Measurements from ENCODE around the gene TSHZ2. TPM values are rescaled to one million over a fixed set of nuclear protein-coding genes. Genes with fewer than 3 reads are reported as not detected.

Gene TSHZ2
- polyA plus RNA-seq, 1 donor: 10.7 TPM

DNA sequence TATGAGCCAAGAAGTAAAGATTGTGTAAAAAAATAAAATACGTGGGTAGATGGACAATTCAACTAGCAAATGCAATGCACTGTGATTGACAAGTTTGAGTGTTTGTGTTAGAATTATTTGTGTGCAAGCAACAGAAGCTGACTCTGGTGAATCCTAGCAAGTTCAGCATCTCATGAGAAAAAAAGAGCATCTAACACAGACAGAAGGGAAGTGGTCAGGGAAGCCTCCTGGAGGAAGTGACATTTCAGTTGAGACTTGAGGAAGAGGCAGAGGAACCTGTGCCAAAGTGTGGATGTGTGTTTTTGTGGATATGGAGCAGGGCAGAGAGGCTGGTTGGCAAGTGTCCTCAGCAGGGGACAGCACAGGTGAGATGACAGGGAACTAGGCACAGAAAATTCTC is 372.7 kb downstream of the TSHZ2 start:
- Histone ChIP-seq H3K27ac (ENCODE audit: low read length) (no peak overlapping the region), H3K9me3 (ENCODE audit: control insufficient read depth, low read depth, low read length) (no peaks in the 10 kb centered on the region), H3K36me3 (ENCODE audit: control insufficient read depth, insufficient read depth, low read length) (no peaks in the 10 kb centered on the region), H3K4me1 (ENCODE audit: control insufficient read depth, insufficient read depth, low read length) (no peaks in the 10 kb centered on the region), H3K4me3 (ENCODE audit: low read length) (no peak overlapping the region), H3K27me3 (ENCODE audit: control insufficient read depth, insufficient read depth, low read length) (no peaks in the 10 kb centered on the region)
- no peak for DNase-seq
- 83% methylated on average over 1 of the region's 1 CpG for WGBS (ENCODE audit: insufficient coverage, low lambda C conversion rate)

DNA sequence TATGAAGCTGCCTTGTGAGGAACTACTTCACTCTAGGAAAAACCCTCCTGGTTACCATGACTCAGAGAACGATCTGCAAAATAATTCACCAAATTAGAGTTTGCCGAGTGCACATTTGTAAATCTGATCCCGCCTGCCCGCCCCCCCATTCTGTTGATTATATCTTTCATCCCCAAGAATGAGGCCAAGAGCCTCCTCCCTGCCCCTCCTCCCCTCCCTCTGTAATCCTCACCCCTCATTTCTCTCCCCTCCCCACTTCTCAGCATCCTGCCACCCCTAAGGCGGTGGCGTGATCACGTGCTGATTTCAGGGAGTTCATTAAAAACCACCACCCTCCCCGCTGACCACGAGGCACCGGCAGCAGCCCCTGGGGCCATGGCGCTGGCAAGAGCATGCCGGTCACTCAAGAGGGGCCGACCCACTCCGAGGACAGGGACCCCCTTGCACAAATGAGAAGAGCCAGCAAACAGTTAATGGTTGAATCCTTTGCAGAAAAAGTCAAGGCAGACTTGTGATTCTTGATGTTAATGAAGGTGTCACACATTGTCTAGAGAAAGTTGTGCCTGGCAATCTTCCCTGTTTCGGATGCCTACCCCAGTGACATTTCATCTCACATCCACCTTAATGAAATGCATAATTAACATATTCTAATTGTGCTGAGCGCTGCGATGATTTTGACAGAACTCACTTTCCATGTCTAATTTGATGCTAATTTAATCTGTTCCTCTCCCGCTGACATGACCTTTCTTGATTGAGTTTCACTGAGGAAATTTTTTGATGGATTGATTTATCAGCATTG is 373.6 kb downstream of the TSHZ2 start:
- H3K4me1 ChIP-seq (ENCODE audit: control insufficient read depth, insufficient read depth, low read length): no peaks in the 10 kb centered on the region
- H3K27me3 ChIP-seq (ENCODE audit: control insufficient read depth, insufficient read depth, low read length): no peaks in the 10 kb centered on the region
- H3K4me3 ChIP-seq (ENCODE audit: low read length): no peak overlapping the region
- no peak overlapping the region for H3K27ac ChIP-seq (ENCODE audit: low read length)
- WGBS (ENCODE audit: insufficient coverage, low lambda C conversion rate): 76% methylated on average over 3 of the region's 18 CpGs
- no peak for DNase-seq
- H3K9me3 ChIP-seq (ENCODE audit: control insufficient read depth, low read depth, low read length): no peaks in the 10 kb centered on the region
- H3K36me3 ChIP-seq (ENCODE audit: control insufficient read depth, insufficient read depth, low read length): no peaks in the 10 kb centered on the region

DNA sequence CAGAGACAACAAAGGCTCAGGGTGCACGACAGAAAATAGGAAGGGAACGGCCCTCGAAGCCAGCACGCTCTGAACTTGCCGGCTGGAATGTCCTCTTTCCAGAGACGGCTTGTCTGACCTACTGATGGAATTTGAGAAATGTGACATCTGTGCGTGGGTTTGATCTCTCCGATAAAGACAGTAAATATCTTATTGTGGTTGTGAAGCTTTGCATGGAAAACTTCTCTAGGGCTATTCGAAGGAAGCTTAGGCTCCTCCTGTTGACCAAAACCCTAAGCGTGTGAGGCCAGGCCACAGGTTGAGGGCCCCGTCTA is 374.1 kb downstream of the TSHZ2 start:
- Histone ChIP-seq H3K9me3 (ENCODE audit: control insufficient read depth, low read depth, low read length) (no peaks in the 10 kb centered on the region), H3K36me3 (ENCODE audit: control insufficient read depth, insufficient read depth, low read length) (no peaks in the 10 kb centered on the region), H3K4me1 (ENCODE audit: control insufficient read depth, insufficient read depth, low read length) (no peaks in the 10 kb centered on the region), H3K4me3 (ENCODE audit: low read length) (no peak overlapping the region), H3K27ac (ENCODE audit: low read length) (no peak overlapping the region), H3K27me3 (ENCODE audit: control insufficient read depth, insufficient read depth, low read length) (no peaks in the 10 kb centered on the region)
- 65% methylated on average over 6 of the region's 11 CpGs for WGBS (ENCODE audit: insufficient coverage, low lambda C conversion rate)
- DNase-seq: no peak

DNA sequence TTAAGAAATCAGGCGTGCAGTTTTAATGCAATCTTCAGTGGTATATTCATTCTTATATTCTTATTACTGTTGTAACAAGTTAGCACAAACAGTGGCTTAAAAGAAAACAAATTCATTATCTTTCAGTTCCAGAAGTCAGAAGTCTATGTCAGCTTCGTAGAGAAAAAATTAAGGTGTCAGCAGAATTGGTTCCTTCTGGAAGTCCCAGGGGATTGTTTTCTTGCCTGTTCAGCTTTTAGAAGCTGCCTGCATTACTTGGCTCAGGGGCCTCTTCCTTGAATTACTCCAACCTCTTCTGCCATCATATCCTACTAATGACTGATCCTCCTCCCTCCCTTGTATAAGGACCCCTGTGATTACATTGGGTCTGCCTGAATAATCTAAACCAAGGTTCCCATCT is 377.6 kb downstream of the TSHZ2 start:
- WGBS (ENCODE audit: insufficient coverage, low lambda C conversion rate): 100% methylated on average over 1 of the region's 2 CpGs
- Histone ChIP-seq H3K9me3 (ENCODE audit: control insufficient read depth, low read depth, low read length) (no peaks in the 10 kb centered on the region), H3K36me3 (ENCODE audit: control insufficient read depth, insufficient read depth, low read length) (no peaks in the 10 kb centered on the region), H3K27ac (ENCODE audit: low read length) (no peak overlapping the region), H3K27me3 (ENCODE audit: control insufficient read depth, insufficient read depth, low read length) (no peaks in the 10 kb centered on the region), H3K4me3 (ENCODE audit: low read length) (no peak overlapping the region), H3K4me1 (ENCODE audit: control insufficient read depth, insufficient read depth, low read length) (no peaks in the 10 kb centered on the region)
- no peak for DNase-seq

DNA sequence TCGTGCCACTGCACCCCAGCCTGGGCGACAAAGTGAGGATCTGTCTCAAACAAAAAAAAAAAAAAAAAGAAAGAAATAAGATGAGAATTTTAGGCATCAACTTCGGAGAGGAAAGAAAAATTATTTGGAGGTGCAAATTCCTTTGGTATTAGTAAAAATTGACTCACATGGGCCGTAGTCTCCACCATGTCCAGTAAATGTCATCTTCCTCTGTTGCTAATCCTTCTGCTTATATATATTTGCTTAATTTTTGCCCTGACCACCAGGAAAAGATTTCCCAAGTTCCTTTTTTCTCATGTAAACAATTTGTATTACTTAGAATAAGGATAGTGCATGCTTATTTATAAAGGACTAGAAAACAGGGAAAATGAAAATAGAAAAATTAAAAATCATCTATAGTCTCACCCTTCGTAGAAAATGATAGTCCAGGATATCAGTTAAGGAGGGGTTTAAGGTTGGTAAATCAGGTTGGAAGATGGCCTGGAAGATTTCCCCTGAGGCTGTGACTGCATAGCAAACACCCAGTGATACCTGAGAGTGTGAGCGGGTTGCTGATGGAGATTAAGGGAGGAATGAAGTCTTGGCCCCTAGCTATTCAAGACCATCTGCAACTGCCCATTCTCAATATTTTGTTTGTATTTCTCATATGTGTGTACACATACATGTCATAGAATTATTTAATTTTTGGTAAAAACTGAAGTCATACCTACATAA is 380.7 kb downstream of the TSHZ2 start:
- H3K4me3 ChIP-seq (ENCODE audit: low read length): no peak overlapping the region

DNA sequence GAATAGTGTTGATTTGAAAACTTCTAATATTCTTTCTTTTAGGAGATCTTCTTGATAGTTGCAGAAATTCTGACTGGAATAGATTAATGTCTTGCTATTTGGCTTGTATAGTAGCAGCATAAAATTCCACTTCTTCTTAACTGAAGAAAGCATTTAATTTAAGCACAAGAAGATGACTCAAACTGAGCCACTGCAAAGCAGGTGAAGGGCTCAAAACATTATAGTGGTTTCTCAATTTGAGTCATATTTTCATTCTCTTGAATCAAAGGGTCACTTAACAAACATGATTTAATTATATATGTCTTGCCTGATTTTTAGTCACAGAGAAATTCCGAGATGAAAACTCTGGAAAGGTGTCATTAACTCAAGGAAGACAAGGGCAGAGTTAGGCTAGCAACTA is 382.2 kb downstream of the TSHZ2 start:
- no peak overlapping the region for H3K27ac ChIP-seq (ENCODE audit: low read length)
- H3K4me3 ChIP-seq (ENCODE audit: low read length): no peak overlapping the region
- H3K36me3 ChIP-seq (ENCODE audit: control insufficient read depth, insufficient read depth, low read length): no peaks in the 10 kb centered on the region
- H3K27me3 ChIP-seq (ENCODE audit: control insufficient read depth, insufficient read depth, low read length): no peaks in the 10 kb centered on the region
- H3K4me1 ChIP-seq (ENCODE audit: control insufficient read depth, insufficient read depth, low read length): no peaks in the 10 kb centered on the region
- 75% methylated on average over 1 of the region's 1 CpG for WGBS (ENCODE audit: insufficient coverage, low lambda C conversion rate)
- no peaks in the 10 kb centered on the region for H3K9me3 ChIP-seq (ENCODE audit: control insufficient read depth, low read depth, low read length)
- DNase-seq: no peak

More for the DNA sequence above, 380.7 kb downstream of the TSHZ2 start:
- no peak overlapping the region for H3K27ac ChIP-seq (ENCODE audit: low read length)
- WGBS (ENCODE audit: insufficient coverage, low lambda C conversion rate): 80% methylated on average over 5 of the region's 6 CpGs
- no peaks in the 10 kb centered on the region for H3K27me3 ChIP-seq (ENCODE audit: control insufficient read depth, insufficient read depth, low read length)
- H3K4me1 ChIP-seq (ENCODE audit: control insufficient read depth, insufficient read depth, low read length): no peaks in the 10 kb centered on the region
- no peaks in the 10 kb centered on the region for H3K9me3 ChIP-seq (ENCODE audit: control insufficient read depth, low read depth, low read length)
- no peak for DNase-seq
- H3K36me3 ChIP-seq (ENCODE audit: control insufficient read depth, insufficient read depth, low read length): no peaks in the 10 kb centered on the region

DNA sequence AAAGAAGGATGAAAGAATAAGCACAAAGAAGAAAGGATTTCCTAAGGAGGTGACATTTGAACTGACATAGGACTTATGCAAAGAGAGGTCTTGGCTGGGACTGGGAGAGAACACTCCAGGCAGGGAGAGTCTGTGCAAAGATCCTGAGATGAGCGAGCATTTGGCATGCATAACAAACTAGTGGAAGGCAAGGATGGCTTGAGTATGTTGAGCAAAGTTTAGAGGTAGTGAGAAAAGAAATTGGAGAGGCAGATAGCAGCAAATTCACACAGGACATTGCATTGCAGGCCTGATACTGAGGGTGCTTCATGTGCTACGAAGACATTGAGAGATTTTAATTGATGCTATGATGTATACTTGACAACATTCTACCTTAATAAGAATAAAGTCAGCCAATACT is 383.6 kb downstream of the TSHZ2 start:
- WGBS (ENCODE audit: insufficient coverage, low lambda C conversion rate): no CpG with 5 or more reads among the region's 2 CpGs

DNA sequence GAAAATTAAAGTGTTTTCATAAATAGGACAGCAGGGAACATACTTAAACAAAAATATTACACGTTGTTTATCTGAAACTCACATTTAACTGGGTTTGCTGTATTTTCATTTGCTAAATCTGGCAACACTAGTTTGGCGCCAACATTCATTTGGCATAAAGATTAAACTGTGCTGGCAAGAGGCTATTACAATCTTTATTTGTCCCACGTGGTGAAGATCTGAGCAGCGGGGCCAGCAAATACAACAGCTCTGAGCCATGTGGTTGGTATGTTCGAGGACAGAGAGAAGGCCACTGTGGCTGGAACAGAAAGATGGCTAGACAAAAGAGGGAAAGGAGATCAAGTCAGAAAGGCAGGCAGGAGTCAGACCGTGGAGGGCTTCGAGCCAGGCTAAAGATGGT is 387.3 kb downstream of the TSHZ2 start:
- no peak overlapping the region for H3K27ac ChIP-seq (ENCODE audit: low read length)
- no peaks in the 10 kb centered on the region for H3K27me3 ChIP-seq (ENCODE audit: control insufficient read depth, insufficient read depth, low read length)
- no peaks in the 10 kb centered on the region for H3K9me3 ChIP-seq (ENCODE audit: control insufficient read depth, low read depth, low read length)
- H3K4me1 ChIP-seq (ENCODE audit: control insufficient read depth, insufficient read depth, low read length): no peaks in the 10 kb centered on the region
- DNase-seq: no peak
- no peaks in the 10 kb centered on the region for H3K36me3 ChIP-seq (ENCODE audit: control insufficient read depth, insufficient read depth, low read length)
- WGBS (ENCODE audit: insufficient coverage, low lambda C conversion rate): 100% methylated on average over 1 of the region's 7 CpGs
- no peak overlapping the region for H3K4me3 ChIP-seq (ENCODE audit: low read length)

More for the DNA sequence above, 383.6 kb downstream of the TSHZ2 start:
- no peak for DNase-seq
- Histone ChIP-seq H3K4me1 (ENCODE audit: control insufficient read depth, insufficient read depth, low read length) (no peaks in the 10 kb centered on the region), H3K27me3 (ENCODE audit: control insufficient read depth, insufficient read depth, low read length) (no peaks in the 10 kb centered on the region), H3K9me3 (ENCODE audit: control insufficient read depth, low read depth, low read length) (no peaks in the 10 kb centered on the region), H3K36me3 (ENCODE audit: control insufficient read depth, insufficient read depth, low read length) (no peaks in the 10 kb centered on the region), H3K27ac (ENCODE audit: low read length) (no peak overlapping the region), H3K4me3 (ENCODE audit: low read length) (no peak overlapping the region)

DNA sequence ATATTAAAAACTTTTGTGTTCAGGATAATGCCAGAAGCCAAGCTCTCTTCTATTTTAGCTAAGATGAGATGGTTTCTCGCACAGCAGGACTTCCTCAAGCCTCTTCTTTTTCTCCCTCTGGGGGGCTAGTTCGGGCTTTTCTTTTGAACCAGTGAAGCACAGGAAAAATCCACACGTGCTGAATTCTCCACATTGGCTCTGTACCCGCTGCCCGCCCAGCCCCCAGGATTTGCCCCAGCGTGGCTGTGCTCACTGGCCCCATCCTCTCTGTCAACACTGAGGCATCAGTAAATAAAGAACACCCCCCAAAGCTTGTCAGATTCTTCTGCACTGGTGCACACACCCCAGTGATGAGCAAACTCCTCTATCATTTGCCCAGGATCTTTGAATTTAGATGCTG is 388.7 kb downstream of the TSHZ2 start:
- WGBS (ENCODE audit: insufficient coverage, low lambda C conversion rate): no CpG with 5 or more reads among the region's 6 CpGs
- H3K36me3 ChIP-seq (ENCODE audit: control insufficient read depth, insufficient read depth, low read length): no peaks in the 10 kb centered on the region
- no peak overlapping the region for H3K27ac ChIP-seq (ENCODE audit: low read length)
- no peaks in the 10 kb centered on the region for H3K4me1 ChIP-seq (ENCODE audit: control insufficient read depth, insufficient read depth, low read length)
- no peak overlapping the region for H3K4me3 ChIP-seq (ENCODE audit: low read length)
- H3K27me3 ChIP-seq (ENCODE audit: control insufficient read depth, insufficient read depth, low read length): no peaks in the 10 kb centered on the region
- no peak for DNase-seq
- no peaks in the 10 kb centered on the region for H3K9me3 ChIP-seq (ENCODE audit: control insufficient read depth, low read depth, low read length)

DNA sequence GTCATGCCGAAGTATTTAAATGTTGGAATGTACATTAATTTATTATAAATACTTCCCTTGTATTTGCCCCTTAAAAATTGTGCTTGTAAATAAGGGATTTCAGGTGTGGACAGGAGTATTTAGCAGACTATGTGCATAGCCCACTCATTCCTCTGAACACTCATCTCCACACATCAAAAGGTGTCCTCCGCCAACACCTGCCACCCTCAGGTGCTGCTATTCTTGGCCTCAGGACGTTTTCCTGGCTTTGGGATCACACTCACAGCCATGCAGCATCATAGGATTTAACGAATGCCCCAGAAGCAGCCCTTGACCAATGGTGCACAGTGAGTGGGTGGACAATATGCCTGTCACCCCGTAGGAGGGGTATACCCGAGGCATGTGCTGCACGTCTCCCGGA is 390.6 kb downstream of the TSHZ2 start:
- no peak for DNase-seq
- no CpG with 5 or more reads among the region's 8 CpGs for WGBS (ENCODE audit: insufficient coverage, low lambda C conversion rate)
- no peaks in the 10 kb centered on the region for H3K27me3 ChIP-seq (ENCODE audit: control insufficient read depth, insufficient read depth, low read length)

DNA sequence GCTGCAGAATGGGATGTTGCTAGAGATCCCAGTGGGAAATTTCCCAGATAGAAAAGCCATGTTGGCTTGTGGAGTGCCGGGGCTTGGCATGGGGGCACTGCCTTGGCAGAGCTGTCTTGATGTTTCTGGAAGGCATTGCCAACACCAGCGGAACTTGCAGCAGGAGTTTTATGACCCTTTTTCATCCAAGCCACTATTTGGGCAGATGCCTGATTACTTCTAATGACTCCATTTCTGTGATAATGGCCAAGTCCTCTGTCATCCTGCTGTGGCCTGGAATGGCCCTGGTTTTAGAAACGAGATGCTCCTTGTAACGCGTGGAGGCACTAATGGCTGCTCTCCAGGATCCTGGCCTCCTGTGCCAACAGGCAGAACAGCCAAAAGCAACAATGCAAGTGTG is 392.5 kb downstream of the TSHZ2 start:
- H3K36me3 ChIP-seq (ENCODE audit: control insufficient read depth, insufficient read depth, low read length): no peaks in the 10 kb centered on the region
- H3K9me3 ChIP-seq (ENCODE audit: control insufficient read depth, low read depth, low read length): no peaks in the 10 kb centered on the region
- no peaks in the 10 kb centered on the region for H3K27me3 ChIP-seq (ENCODE audit: control insufficient read depth, insufficient read depth, low read length)
- WGBS (ENCODE audit: insufficient coverage, low lambda C conversion rate): no CpG with 5 or more reads among the region's 5 CpGs
- no peaks in the 10 kb centered on the region for H3K4me1 ChIP-seq (ENCODE audit: control insufficient read depth, insufficient read depth, low read length)
- H3K4me3 ChIP-seq (ENCODE audit: low read length): no peak overlapping the region
- DNase-seq: no peak
- H3K27ac ChIP-seq (ENCODE audit: low read length): no peak overlapping the region

More for the DNA sequence above, 390.6 kb downstream of the TSHZ2 start:
- H3K36me3 ChIP-seq (ENCODE audit: control insufficient read depth, insufficient read depth, low read length): no peaks in the 10 kb centered on the region
- no peaks in the 10 kb centered on the region for H3K4me1 ChIP-seq (ENCODE audit: control insufficient read depth, insufficient read depth, low read length)
- H3K4me3 ChIP-seq (ENCODE audit: low read length): no peak overlapping the region
- H3K9me3 ChIP-seq (ENCODE audit: control insufficient read depth, low read depth, low read length): no peaks in the 10 kb centered on the region
- H3K27ac ChIP-seq (ENCODE audit: low read length): no peak overlapping the region

All from large intestine (tissue), 3 donors.